HEK293T (cell line): ENCODE results near the gene CRYBG3.

Source experiments
- CTCF ChIA-PET: fragments of 350-600 bp; formaldehyde crosslinking; extraction: SDS; loops from one replicate; lab custom pipeline; 2021; ENCODE audit warnings: antibody characterized with exemption, inconsistent platforms; lab: Yijun Ruan, JAX
- POLR2A ChIA-PET: fragments of 350-600 bp; formaldehyde crosslinking; extraction: SDS; loops from one replicate; lab custom pipeline; 2020; ENCODE audit warnings: antibody characterized with exemption, inconsistent platforms; lab: Yijun Ruan, JAX
- DNase-seq: peaks from one replicate; pipeline ENCODE4 v3.0.0; 2012; ENCODE audit warnings: mixed read lengths; ENCODE audit errors: extremely low spot score
- FOXK2 ChIP-seq: fragments of 450-650 bp; IDR thresholded peaks from 2 replicates; pipeline ENCODE4 v1.6.1; 2016; ENCODE audit warnings: mild to moderate bottlenecking
- SUZ12 ChIP-seq: fragments of 450-650 bp; IDR thresholded peaks from 2 replicates; pipeline ENCODE4 v1.6.1; 2016; ENCODE audit warnings: mild to moderate bottlenecking

Gene CRYBG3

GRCh38 chr3:97994328-97994945 is 172.6 kb downstream of the CRYBG3 start:
- DNase-seq = no peak
- TF ChIP-seq FOXK2 (no peak), SUZ12 (no peak)
- ChIA-PET POLR2A (interaction anchor here (0.6 kb wide), 1 partner anchor 355 kb away, joined by 4 read pairs; no protein-coding TSS in a partner anchor), CTCF (interaction anchor here (0.7 kb wide), 1 partner anchor 9 kb away, joined by 3 read pairs; no protein-coding TSS in a partner anchor)
